ENCODE data around the gene FILIP1.

DNA sequence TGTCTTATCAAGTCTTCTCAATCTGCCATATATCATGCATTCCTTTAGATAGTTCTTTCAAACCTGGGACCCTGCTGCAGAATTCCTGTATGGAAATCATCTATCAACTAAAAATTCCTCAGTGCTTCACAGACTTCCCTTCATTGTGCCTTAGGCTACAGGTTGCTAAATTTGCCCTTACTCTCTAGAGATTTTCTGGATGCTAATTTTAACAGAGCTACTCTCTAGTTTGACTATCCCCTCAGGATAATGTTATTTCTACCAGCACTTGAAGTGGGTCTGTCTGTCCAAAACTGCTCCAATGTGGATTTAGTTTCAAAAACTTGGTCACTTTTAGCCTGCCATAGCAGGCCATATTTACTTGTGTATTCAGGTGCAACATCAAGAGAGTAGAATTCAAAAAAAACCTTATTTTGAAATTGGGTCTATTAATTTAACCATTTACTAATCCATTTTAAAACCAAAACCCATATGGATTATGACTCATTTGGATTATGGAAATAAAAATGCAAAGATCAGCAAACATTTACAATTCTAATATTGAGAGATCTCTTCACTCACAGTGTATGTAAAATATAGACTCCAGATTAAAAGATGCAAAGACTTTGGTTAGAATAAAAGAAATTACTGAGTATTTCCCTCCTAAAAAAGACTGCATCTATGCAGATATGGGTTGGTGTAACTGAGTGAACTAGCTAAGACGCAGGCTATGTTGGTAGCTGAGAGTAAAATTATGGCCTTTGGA lies 236.1 kb downstream of the FILIP1 start:
- TF ChIP-seq, protein P1, sequence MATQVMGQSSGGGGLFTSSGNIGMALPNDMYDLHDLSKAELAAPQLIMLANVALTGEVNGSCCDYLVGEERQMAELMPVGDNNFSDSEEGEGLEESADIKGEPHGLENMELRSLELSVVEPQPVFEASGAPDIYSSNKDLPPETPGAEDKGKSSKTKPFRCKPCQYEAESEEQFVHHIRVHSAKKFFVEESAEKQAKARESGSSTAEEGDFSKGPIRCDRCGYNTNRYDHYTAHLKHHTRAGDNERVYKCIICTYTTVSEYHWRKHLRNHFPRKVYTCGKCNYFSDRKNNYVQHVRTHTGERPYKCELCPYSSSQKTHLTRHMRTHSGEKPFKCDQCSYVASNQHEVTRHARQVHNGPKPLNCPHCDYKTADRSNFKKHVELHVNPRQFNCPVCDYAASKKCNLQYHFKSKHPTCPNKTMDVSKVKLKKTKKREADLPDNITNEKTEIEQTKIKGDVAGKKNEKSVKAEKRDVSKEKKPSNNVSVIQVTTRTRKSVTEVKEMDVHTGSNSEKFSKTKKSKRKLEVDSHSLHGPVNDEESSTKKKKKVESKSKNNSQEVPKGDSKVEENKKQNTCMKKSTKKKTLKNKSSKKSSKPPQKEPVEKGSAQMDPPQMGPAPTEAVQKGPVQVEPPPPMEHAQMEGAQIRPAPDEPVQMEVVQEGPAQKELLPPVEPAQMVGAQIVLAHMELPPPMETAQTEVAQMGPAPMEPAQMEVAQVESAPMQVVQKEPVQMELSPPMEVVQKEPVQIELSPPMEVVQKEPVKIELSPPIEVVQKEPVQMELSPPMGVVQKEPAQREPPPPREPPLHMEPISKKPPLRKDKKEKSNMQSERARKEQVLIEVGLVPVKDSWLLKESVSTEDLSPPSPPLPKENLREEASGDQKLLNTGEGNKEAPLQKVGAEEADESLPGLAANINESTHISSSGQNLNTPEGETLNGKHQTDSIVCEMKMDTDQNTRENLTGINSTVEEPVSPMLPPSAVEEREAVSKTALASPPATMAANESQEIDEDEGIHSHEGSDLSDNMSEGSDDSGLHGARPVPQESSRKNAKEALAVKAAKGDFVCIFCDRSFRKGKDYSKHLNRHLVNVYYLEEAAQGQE (IDR thresholded peaks at IDR 0.05; ENCODE audit: low read depth, low read length), result no peak
- TF ChIP-seq TAF1 (IDR thresholded peaks at IDR 0.05; ENCODE audit: borderline replicate concordance, low read depth, low read length) (no peak), ZNF207 (IDR thresholded peaks at IDR 0.05; ENCODE audit: borderline replicate concordance) (no peak)

Data from GM12878 (cell line).